HG02938 (cell line): ENCODE data around the gene MAP2.
A peak's percentile ranks its signal among the peaks of the same experiment; 100 is the strongest.

Experiments
- ATAC-seq: cut with Tn5 transposase; IDR thresholded peaks from one replicate; pipeline ENCODE4 v1.9.1; 2021; ENCODE audit warnings: mild to moderate bottlenecking, moderate library complexity; ENCODE audit not compliant: unreplicated experiment

Gene MAP2

DNA sequence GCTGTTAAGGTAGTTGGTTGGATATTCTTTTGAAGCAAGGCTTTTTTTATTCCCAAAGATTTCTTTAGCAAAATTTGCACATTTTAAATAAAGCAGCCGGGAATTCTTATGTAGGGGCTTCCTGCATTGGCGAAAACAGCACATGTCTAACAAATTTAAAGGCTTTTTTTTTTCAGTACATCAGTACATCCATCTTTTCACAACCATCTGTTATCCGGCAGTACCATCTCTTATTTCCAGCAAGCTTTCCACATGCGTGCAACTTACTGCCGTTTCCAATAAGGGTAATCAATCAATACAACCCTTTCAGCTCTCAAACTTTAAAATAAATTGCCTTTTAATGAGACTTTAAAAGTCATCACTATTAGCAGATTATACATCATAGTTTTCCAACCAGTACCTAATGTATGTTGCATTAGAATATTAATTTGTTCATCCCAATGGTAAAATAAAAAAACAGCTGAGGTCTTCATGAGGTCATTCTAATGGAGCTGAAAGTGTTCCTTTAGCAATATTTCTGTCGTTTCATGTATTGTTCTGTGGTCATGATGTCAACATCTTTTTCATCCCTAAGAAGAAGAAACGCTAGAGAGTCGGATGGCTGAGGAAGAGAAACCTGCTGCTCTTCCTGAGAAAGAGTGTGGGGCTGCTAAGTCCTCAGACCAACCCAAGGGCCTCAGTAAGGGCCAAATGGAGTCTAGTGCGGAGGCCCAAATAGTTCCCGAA lies 266.3 kb downstream of the MAP2 start:
- ATAC-seq: no peak

DNA sequence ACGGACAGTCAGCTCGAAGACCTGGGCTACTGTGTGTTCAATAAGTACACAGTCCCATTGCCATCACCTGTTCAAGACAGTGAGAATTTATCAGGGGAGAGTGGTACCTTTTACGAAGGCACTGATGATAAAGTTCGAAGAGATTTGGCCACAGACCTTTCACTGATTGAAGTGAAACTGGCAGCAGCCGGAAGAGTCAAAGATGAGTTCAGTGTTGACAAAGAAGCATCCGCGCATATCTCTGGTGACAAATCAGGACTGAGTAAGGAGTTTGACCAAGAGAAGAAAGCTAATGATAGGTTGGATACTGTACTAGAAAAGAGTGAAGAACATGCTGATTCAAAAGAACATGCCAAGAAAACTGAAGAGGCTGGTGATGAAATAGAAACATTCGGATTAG lies 270.9 kb downstream of the MAP2 start:
- ATAC-seq: no peak

DNA sequence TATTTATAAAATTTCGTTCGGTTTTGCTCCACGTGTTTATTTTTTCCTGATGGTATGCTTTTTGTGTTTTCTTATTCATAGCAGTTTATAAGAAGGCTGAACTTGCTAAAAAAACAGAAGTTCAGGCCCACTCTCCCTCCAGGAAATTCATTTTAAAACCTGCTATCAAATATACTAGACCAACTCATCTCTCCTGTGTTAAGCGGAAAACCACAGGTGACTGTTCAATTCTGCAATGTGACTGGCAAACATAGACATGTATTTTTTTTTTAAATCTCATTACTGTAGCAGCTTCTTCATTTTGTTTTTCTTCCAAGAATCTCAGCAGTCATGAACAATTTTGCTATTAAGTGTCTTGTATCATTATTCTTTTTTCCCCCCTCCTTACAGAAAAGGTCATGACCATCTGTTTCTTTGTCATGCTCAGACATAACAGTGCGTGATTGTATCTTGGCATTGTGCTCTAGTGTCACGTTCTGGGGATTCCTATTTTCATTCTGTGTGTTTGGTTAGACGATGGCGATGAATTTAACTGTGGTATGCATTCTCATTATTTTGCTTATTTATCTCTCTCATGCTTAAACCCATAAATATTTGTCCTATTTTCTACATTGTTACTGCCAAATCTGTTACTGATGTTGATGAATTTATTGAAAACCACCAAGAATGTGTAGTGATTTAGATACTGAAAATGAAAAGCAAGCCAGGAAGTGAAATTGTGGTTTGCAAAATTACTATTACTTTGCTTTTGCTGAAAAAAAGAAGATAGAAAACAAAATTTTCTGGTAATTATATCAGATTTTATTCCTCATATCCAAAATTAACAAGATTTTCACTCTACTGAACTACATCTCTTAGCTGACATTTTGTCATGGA lies 273.2 kb downstream of the MAP2 start:
- peak; percentile 73 for ATAC-seq

GRCh38 chr2:209702775-209703174 lies 278.9 kb downstream of the MAP2 start:
- no peak for ATAC-seq

- no peak for ATAC-seq
Observed at GRCh38 chr2:209713219-209713618, 289.4 kb downstream of the MAP2 start.

DNA sequence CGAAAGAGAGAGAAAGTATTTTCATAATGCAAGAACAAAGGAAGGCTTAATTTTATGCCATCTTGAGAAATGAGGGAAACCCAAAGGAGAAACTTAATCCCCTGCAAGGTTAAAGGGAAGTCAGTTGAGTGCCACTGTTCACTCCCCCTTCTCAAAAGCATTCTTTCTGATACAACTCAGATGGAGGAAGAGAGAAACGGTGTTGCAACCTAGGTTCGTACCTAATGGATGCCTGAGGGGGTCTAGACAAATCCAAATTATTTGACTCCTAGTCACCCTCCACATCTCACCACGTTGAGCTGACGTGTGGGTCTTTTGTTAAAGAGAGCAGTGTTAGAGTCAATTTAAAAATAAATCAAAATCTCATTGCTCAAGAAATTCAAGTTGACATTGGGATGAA lies 295.2 kb downstream of the MAP2 start:
- ATAC-seq: no peak

GRCh38 chr2:209721497-209721896 lies 297.6 kb downstream of the MAP2 start:
- ATAC-seq: no peak

DNA sequence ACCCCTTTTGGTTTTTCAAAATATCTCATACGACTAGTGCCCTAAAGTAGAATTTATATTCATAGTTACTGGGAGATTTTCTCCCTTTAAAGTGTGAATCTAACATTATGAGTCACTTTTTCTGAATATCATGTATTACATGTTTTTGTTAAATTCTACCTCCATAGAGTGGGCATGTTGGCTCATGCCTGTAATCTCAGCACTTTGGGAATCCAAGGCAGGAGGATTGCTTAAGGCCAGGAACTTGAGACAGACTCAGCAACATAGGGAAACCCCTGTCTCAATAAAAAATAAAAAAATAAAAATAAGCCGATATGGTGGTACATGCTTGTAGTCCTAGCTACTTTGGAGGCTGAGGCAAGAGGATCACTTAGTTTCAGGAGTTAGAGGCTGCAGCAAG lies 302.5 kb downstream of the MAP2 start:
- no peak for ATAC-seq

DNA sequence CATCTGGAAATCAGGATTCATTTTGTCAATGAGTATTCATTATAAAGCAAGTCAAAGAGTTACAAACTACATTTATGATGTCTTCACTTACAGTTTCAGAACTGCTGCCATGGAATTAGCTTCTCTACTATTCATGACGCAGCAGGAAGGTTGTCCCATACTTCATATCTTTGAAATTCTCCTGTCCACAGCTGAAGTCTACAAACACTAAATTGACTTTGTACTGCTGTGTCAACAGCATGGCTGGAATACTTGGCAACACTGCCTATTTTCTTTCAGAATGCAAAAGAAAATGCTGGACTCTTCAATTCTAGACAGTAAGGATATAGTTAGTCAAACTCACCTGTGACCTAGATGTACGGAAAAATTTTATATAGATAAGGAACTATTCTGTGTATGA lies 303.2 kb downstream of the MAP2 start:
- ATAC-seq: no peak

DNA sequence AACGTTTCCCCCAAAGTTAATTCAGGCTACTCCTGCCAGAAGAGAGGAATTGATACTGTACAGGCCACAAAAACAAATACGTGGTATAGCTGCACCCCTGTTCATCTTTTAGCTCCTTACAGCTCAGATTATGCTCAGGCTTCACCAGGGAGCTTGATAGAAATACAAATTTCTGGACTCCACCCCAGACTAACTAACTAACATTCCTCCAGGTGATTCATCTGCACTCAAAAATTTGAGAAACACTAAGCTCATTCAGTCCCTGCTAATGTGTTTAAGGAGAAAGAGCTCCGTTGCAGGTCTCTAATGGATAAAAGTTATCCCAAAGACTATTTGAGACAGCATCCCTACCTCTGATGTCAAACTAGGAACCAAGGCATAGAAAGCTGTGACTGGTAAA lies 311.0 kb downstream of the MAP2 start:
- ATAC-seq: no peak

DNA sequence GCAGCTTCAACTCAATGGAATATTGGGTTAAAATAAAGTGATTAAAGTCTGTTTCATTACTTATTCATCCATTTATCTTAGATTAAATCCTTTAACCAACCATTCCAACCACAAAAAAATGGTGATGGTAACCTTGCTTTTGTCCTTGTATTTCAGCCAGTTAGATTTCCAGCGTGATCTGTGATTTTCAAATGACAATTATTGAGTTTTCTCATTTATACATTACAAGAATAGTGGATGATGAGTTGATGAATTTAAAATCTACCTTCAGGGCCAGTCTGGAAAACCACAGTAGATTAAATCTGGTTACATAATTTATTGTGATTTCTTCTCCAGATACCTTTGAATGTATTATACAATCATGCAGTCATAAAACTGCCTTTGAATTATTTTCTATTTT lies 318.1 kb downstream of the MAP2 start:
- ATAC-seq: no peak

DNA sequence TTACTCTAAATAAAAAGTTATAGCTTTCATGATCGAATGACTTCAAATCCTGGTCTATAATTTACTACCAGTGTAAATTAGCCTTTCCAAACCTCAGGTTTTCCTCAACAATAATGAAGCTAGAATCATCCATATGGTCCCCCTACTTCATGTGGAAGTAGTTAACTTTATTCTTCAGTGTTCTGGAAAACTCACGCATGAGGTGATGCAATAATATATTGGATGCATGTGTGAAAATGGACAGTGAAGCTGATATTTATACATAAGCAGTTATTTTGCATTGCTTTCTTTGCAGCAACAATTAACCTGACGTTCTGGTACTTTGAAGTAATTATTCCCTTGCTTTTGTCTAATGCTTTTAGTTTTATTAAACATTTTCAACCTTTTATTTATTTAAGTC lies 329.2 kb downstream of the MAP2 start:
- no peak for ATAC-seq

GRCh38 chr2:209757163-209757562 lies 333.3 kb downstream of the MAP2 start:
- ATAC-seq: no peak

DNA sequence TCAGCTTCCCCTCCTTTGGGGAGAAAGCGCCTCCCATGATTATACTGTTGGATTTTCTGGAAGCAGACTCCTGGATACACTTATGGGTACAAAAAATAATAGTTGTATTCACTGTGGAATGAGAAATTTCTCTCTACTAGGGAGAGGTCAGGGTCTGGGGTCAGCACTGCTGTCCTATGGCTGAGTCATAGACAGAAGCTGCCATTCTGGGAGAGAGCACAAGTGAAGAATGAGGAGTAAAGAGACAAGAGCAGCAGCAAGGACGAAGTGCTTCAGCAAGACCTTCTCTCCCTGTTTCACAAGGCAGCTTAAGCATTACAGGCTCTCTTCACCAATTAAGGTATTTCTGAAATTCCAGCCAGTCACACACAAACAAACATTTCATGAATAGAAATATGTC lies 337.7 kb downstream of the MAP2 start:
- no peak for ATAC-seq

GRCh38 chr2:209762563-209762962 lies 338.7 kb downstream of the MAP2 start:
- ATAC-seq: no peak

DNA sequence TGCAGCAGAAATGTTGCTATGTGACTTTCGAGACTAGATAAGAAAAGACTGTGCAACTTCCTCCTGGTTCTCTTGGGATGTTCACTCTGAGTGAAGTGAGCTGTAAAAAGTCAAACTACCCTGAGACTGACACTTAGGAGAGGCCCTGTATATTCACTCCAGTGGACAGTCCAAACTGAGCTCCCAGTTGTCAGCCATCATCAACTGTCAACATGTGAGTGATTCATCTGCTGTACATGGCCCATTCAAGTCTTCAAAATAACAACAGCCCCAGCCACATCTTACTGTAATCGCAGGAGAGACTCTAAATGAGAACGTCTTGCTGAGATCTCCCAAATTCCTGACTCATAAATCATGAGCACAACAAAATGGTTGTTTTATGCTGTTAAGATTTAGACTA lies 339.3 kb downstream of the MAP2 start:
- ATAC-seq: no peak

DNA sequence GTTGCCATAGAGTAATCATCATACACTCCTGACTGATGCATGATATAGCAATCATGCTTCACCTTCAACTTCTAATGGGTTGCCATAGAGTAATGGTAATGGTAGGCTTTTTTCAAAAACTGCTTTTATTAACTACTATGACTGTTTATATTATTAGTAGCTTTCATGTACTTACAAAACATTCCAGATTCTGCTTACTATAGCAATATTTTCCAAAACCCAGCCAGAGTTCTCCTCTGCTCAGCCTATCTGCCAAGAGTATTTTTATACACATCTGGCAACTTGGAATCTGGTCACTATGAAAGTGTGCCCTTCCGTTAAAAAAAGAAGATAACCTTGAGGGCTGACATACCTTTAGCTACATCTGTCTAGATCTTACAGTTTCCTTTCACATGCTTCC lies 342.8 kb downstream of the MAP2 start:
- no peak for ATAC-seq

- no peak for ATAC-seq
Observed at GRCh38 chr2:209767316-209767715, 343.5 kb downstream of the MAP2 start.

DNA sequence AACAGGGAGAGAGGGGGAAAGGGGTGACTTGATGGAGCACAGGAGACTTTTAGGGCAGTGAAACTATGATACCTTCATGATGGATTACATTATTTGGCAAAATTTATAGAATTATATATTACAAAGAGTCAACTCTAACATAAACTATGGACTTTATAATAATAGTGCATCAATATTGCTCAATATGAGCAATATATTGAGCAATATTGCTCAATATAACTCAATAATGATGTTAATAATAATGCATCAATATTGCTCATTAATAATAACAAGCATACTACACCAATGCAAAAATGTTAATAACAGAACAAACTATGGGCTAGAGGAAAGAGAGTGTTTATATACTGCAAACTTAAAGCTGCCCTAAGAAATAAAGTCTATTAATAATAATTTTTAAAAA lies 344.7 kb downstream of the MAP2 start:
- ATAC-seq: no peak

DNA sequence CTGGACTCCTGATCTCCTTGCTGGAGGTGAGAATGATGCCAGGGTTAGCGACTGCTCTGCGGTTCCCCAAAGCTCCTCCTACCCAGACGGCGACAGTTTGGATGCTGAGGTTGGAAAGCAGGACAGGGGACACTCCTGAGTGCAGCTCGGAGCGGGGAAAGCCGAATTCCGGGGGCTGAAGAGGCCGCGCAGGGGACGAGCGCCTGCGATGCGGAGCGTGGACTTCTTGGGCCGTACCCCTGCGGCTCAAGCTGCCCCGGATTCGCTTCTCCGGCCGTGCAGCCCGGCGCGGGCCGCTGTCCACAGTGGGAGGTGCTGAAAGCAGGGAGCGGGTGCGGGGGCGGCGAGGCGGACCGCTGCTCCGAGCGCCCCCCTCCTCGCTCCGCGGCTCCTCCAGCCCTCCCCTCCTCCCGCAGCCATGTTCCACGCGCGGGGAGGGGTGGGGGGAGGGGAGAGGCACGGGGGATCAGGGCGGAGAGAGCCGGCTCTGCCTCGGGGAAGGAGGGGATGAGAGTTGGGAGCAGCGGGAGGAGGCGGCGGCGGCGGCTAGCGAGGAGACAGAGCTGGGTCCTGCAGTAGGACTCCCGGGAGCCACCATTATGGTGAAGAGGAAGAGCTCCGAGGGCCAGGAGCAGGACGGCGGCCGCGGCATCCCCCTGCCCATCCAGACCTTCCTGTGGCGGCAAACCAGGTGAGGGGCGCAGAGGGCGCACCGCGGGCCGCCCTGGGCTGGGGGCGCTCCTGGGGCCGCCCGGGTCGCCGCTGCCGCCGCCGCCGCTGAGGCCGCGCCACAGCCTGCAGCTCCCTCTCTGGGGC lies 347.8 kb downstream of the MAP2 start, which contains the start of gene UNC80:
UNC80 (plus strand) TSS at position 359 of the 816 bp plus-strand sequence; CDS start at position 600, 241 bp downstream.
- ATAC-seq: peak; percentile 83

DNA sequence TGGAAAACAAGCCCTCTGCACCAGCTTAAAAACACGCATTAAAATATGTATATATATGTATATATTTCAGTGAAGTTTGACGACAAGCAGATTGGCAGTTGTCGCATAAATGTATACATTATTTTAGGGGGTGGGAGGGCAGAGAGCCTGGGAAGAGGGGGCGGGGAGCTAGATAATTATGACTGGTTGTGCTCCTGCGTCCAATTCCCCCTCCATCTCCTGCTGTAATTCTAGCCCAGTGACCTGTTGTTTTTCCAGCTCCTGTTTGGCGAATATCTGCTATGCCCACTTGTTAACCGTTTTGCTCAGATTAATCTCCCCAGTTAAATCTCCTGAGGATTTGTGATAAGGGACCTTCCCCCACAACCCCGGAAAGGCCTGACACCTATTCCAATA lies 348.4 kb downstream of the MAP2 start:
- ATAC-seq: no peak
